Measurements from ENCODE around the gene MAML3.

Gene MAML3

DNA sequence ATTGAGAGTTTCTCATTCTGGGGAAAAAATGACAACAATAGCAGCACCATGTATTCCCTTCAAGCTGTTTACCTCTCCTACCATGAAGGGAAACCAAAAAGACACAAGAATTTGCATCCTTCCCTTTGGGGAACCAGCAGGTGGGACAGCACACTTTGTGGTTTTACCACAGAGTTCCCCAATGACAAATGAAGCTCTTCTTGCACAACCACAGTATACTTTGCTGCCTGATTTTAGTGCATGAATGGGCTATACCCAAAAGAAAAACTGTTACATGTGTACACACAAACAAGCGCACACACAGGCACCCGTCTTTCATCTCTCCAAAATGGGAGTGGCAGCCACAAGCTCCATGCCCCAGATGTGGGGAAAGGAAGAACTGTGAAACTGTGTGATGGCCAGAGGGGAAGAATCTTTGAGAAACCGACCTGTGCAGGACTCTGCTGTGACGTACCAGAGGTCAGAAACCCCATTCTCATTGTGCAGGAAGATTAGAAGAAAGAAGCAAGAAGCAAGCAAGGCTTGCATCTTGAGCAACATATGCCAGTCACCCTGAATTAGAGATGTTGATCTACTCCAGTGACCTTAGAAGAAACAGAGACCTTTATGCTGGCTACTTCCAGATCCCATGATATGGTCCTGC is 2.7 kb upstream of the MAML3 start:
- DNase-seq (ENCODE audit: low read depth in 3 of 3) = peak in 1 of 3 experiments; percentile 7

DNA sequence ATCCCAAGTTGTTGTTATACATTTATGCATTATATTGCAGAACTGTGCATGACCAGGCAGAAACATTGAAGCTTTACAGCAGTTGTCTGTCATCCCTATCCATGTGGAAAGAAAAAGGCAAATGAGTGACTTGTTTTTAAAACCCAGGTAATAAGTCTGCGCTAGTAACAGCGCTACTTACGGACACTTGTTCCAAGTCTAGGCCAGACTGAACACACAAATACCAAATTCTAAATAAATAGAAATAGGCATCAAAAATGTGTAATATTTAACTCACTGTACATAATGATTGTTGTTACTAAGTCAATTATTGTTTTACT is 548 bp upstream of the MAML3 start:
- no peak for DNase-seq (ENCODE audit: low read depth in 3 of 3)

GRCh38 chr4:140153419-140153717 is 616 bp downstream of the MAML3 start:
- DNase-seq (ENCODE audit: low read depth in 3 of 3) = no peak

- DNase-seq (ENCODE audit: low read depth in 3 of 3) = peak; percentile 21 to 27 (median 25)
These were observed 1.1 kb downstream of the MAML3 start for GRCh38 chr4:140152751-140153418.

GRCh38 chr4:140152013-140152703 is 1.8 kb downstream of the MAML3 start:
- peak; percentile 46 to 89 (median 87) for DNase-seq (ENCODE audit: low read depth in 3 of 3)

DNA sequence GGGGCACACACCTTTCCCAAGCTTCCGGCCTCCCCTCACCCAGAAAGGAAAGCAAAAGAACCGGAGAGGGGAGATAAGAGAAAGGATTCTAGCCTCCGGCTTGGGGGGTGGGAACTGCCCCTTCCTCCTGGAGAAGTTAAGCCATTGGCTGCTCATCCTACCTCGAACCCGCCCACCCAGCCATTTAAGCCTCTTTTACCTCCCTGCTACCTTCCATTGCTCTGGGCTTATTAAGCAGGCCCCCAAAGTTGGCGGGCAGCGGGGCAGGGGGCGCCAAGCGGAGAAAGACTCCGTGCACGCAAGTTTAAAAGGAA is 2.3 kb downstream of the MAML3 start:
- DNase-seq (ENCODE audit: low read depth in 3 of 3) = peak in 1 of 3 experiments; percentile 42

DNA sequence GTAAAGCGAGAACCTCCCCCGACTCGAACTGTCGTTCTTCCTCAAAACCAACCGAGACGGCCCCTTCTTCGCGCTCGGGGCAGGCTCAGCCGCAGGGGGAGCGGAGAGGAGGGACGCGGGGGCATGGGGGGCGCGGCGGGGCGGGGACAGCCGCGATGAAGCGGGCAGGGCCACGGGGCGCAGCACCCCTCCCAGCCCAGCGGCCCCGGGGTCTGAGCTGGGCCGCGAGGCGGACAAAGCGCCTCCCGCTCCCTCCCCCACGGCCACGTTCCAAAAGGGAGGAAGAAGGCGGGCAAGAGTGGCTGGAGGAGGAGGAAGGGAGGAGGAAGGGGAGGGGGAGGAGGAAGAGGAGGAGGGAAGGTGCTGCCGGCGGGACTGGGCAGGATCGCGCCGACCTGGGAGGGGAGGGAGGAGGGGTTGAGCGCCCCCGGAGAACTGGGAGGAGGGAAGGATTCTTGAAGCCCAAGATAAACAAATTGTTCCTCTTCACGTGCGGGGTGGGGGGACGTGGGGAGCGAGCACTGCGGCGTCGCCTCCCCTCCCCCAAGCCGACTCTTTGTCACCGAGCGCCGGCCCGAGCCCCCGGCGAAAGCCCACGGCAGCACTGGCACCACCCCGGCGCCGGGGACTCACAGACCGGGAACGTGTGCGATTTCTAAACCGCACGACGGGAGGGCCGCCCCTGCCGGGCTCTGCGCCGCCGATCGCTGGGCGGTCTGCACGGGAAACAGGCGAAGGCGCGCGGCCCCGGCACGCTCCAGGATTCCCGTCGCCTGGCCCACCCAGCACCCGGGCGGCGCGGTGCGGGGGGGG is 2.9 kb downstream of the MAML3 start:
- DNase-seq (ENCODE audit: low read depth in 3 of 3) = peak; percentile 36 to 63 (median 61)

GRCh38 chr4:140150636-140150885 is 3.4 kb downstream of the MAML3 start:
- DNase-seq (ENCODE audit: low read depth in 3 of 3) = no peak

- peak; percentile 22 to 49 (median 44) for DNase-seq (ENCODE audit: low read depth in 3 of 3)
These were observed 3.9 kb downstream of the MAML3 start for GRCh38 chr4:140149846-140150635.

GRCh38 chr4:140144050-140144449 is 9.9 kb downstream of the MAML3 start:
- no peak for DNase-seq (ENCODE audit: low read depth in 3 of 3)

DNA sequence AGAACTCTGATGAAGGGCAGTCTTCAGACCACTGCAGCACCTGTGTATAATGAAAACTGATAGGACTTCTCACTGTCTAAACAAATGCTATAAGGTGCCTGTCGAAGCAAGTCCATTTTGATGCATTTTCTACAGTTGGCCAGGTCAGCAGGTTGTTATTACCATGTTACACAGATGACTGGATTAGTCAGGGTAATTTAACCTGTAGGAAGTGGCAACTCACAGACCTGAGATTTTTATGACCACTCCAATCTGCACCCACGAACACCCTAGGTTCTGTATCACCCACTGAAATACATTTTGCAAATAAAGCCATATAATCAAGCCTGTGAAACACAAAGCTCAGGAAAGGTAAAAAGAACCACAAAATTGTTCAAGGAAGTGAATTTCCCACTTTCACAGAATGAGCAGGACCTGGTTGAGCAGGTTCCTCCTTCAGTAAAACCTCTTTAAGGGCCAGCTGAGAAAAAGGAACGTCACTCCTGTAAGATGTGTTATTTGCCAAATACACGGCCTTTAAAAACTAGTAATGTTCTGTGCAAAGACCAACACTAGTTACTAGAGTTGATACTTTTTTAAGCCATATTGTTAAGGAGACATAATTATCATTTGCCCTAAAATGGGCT is 12.7 kb downstream of the MAML3 start:
- DNase-seq (ENCODE audit: low read depth in 3 of 3) = no peak

GRCh38 chr4:140140566-140140965 is 13.4 kb downstream of the MAML3 start:
- DNase-seq (ENCODE audit: low read depth in 3 of 3) = no peak

GRCh38 chr4:140138428-140138827 is 15.6 kb downstream of the MAML3 start:
- DNase-seq (ENCODE audit: low read depth in 3 of 3) = no peak

GRCh38 chr4:140137671-140138070 is 16.3 kb downstream of the MAML3 start:
- no peak for DNase-seq (ENCODE audit: low read depth in 3 of 3)

DNA sequence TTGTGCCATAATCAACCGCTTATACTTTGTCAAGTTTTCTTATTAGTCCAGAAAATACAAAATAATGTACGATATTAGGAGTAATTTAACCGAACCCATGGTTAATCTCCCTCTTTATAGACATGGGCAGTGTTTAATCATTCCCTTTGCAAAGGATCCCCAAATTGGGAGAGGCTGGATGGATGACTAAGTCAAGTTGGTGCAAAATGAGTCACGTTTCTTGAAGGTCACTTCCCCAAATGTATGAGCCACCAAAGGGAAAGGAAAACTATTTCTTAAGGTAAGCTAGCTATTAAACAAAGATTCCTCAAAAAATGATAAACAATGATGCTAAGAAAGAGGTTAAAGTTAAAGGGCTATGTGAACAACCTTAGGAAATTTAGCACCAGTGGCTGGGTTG is 17.5 kb downstream of the MAML3 start:
- no peak for DNase-seq (ENCODE audit: low read depth in 3 of 3)

- no peak for DNase-seq (ENCODE audit: low read depth in 3 of 3)
These were observed 18.4 kb downstream of the MAML3 start for GRCh38 chr4:140135529-140136088.

- no peak for DNase-seq (ENCODE audit: low read depth in 3 of 3)
These were observed 19.1 kb downstream of the MAML3 start for GRCh38 chr4:140134746-140135425.

GRCh38 chr4:140133576-140133975 is 20.4 kb downstream of the MAML3 start:
- no peak for DNase-seq (ENCODE audit: low read depth in 3 of 3)

- no peak for DNase-seq (ENCODE audit: low read depth in 3 of 3)
These were observed 22.2 kb downstream of the MAML3 start for GRCh38 chr4:140131675-140132229.

- no peak for DNase-seq (ENCODE audit: low read depth in 3 of 3)
These were observed 23.3 kb downstream of the MAML3 start for GRCh38 chr4:140130677-140131076.

Data from stimulated activated CD4-positive, alpha-beta T cell treated with anti-CD3 and anti-CD28 coated beads, TNF-alpha, amount 100 ng/mL, for 4 hours (primary cell).